GM12892 (cell line): ENCODE measurements around the gene ZNF799.

Source experiments
- DNase-seq: peaks from one replicate; pipeline ENCODE4 v3.0.0; 2011; ENCODE audit not compliant: insufficient read length
- FAIRE-seq: peaks from 2 replicates; lab custom pipeline; 2011; peaks lifted over from hg19 to GRCh38; lab: Jason Lieb, UNC
- TAF1 ChIP-seq: IDR thresholded peaks from 2 replicates; pipeline ENCODE4 v1.6.1; 2011; ENCODE audit warnings: low read depth, mild to moderate bottlenecking, control low read depth, low read length, borderline replicate concordance

The ZNF799 gene

DNA sequence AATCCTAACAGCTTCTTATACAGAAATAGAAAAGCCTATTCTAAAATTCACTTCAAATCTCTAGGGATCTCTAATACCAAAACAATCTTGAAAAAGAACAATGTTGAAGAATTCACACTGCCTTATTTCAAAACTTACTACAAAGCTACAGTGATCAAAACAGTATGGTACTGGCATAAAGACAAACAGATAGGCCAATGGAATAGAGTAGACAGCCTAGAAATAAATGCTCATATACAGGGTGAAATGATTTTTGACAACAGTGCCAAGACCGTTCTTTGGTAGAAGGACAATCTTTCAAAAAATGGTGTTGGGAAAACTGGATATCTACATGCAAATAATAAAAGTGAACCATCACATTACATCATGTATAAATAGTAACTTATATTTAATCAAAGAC is 55.9 kb downstream of the ZNF799 start:
- FAIRE-seq (no peak), DNase-seq (no peak)
- no peak for TF ChIP-seq TAF1
